ENCODE results near the gene ENC1. TPM values are rescaled to one million over a fixed set of nuclear protein-coding genes. Genes with fewer than 3 reads are reported as not detected.

ENC1 gene
- polyA plus RNA-seq, 2 of the 4 experiments (the other 2 are of a cell fraction) = 17.0 to 20.0 TPM

DNA sequence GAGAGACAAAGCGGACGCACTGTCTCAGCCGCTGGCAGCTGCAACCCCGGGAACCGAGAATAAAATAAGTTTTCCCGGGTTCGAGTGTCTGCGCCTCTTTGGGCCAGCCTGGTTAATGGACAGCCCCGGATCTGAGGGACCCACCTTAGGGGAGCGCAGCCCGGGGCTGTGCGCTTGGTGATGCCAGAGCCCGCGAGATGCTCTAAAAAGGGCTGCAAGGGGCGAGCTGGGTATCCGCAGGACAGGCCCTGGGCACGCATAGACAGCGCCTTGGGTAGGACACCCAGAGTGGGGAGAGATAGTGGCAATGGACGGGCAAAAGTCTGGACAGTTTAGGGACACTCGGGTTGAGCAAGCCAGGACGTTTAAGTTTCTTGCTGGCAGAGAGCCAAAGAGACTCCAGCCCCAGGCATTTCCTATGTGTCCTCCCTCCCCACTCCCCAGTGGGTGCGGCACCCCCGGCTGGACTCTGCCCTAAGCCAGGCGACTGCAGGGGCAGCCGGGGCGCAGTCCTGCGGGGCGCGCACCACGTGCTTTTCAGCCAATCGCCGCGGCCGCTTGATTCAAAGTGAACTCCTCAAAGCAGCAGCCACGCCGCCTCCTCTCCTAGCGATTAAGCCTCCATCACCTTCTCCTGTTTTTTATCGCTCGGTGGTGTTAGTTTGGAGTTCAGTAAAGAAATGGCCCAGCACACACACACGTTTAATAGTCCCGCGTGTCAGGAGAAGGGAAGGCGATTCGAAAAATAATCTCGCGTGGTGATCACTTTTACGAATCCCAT, 616 bp upstream of the ENC1 start:
- POLR2A ChIA-PET = interaction anchor here (0.6 to 2.7 kb wide), 27 partner anchors 10 to 796 kb away, joined by 3 to 47 read pairs (median 3); no protein-coding TSS in a partner anchor
- CTCF ChIA-PET = interaction anchor here (0.6 to 11.3 kb wide), 75 partner anchors 8 to 1050 kb away, joined by 3 to 141 read pairs (median 4); no protein-coding TSS in a partner anchor

DNA sequence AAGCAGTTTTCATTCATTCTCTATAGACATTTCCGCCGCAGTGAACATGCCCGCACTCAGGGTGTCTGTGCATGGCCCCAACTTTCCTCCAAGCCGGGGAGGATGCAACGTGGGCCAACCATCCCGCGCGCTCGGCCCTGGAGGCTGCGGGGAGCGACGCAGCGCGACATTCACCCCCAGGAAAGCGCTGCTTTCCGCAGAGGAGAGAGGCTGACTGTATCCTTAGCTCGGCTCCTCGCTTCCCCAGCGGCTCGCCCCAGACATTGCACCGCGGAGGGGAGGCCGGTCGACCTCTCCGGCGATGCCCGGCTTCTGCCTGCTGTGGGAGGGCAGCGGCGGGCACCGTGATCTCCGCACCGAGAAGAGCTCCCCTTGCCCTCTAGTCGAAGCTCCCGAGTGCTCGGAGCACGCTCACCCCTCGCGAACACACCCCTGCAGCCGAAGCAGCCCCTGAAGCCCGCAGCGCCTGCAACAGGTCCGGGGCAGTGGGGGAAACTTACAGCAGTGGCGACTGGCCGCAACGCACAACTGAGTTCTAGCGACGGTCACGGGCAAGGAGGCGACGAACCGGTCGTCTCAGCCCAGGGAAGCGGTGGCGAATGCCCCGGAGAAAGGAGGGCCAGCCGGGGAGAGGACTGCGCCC, 600 bp downstream of the ENC1 start:
- H3K4me3 ChIP-seq = peak overlapping the region; percentile 90
- ChIA-PET CTCF (interaction anchor here (0.5 to 11.3 kb wide), 40 partner anchors 7 to 748 kb away, joined by 3 to 141 read pairs (median 4); no protein-coding TSS in a partner anchor), POLR2A (interaction anchor here (0.5 to 2.7 kb wide), 23 partner anchors 9 to 1141 kb away, joined by 3 to 47 read pairs (median 3); no protein-coding TSS in a partner anchor)
- no peaks in the 10 kb centered on the region for H3K9me3 ChIP-seq
- no peak for TF ChIP-seq NPAS2 (CRISPR knock-in tag; IDR thresholded peaks at IDR 0.05; ENCODE audit: borderline replicate concordance)
- TF ChIP-seq, protein P1, sequence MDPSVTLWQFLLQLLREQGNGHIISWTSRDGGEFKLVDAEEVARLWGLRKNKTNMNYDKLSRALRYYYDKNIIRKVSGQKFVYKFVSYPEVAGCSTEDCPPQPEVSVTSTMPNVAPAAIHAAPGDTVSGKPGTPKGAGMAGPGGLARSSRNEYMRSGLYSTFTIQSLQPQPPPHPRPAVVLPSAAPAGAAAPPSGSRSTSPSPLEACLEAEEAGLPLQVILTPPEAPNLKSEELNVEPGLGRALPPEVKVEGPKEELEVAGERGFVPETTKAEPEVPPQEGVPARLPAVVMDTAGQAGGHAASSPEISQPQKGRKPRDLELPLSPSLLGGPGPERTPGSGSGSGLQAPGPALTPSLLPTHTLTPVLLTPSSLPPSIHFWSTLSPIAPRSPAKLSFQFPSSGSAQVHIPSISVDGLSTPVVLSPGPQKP (IDR thresholded peaks at IDR 0.05; ENCODE audit: low read depth, low read length) = no peak
- TF ChIP-seq RNF2 (IDR thresholded peaks at IDR 0.05; ENCODE audit: borderline replicate concordance, low read depth) = 0 out of 2 replicates have a peak, but pooled peaks have one; percentile 44
- 0 out of 5 replicates have a peak, but pooled peaks of 1 of the 2 experiments have one; percentile 15 for TF ChIP-seq RAD21 (conservative IDR thresholded peaks at IDR 0.05 in 1 of 2, IDR thresholded peaks at IDR 0.05 in 1 of 2)
- WGBS (ENCODE audit: missing lambda C conversion rate) = under 1% methylated on average over 15 of the region's 57 CpGs
- DNase-seq (ENCODE audit: low read depth in 1 of 2, low spot score in 1 of 2) (peak in 1 of 2 experiments; percentile 44), ATAC-seq (peak; percentile 49 to 65), FAIRE-seq (no peak)
- peak overlapping the region; percentile 92 to 94 for H3K27ac ChIP-seq
- H3K4me1 ChIP-seq = peaks cover 40% of the 10 kb centered on the region
- peak overlapping the region; percentile 91 for H3K4me2 ChIP-seq

More for the DNA sequence above, 616 bp upstream of the ENC1 start:
- Histone ChIP-seq H3K4me1 (peaks cover 40% of the 10 kb centered on the region), H3K4me3 (peak overlapping the region; percentile 90), H3K9me3 (no peaks in the 10 kb centered on the region), H3K4me2 (peak overlapping the region; percentile 91), H3K27ac (peak overlapping the region; percentile 92 to 94)
- DNase-seq (ENCODE audit: low read depth in 1 of 2, low spot score in 1 of 2) (peak; percentile 66 to 93), FAIRE-seq (no peak), ATAC-seq (peak; percentile 67 to 76)
- WGBS (ENCODE audit: missing lambda C conversion rate) = 2% methylated on average over 43 of the region's 47 CpGs
- TF ChIP-seq EP300 (IDR thresholded peaks at IDR 0.05) (peak in 1 of 2 experiments; percentile 17; a peak in 1 of 5 replicates), RAD21 (conservative IDR thresholded peaks at IDR 0.05 in 1 of 2, IDR thresholded peaks at IDR 0.05 in 1 of 2) (0 out of 5 replicates have a peak, but pooled peaks of 1 of the 2 experiments have one; percentile 26), CEBPB (IDR thresholded peaks at IDR 0.05) (peak in 1 of 2 experiments; percentile 64; a peak in 3 of 4 replicates), PHF8 (IDR thresholded peaks at IDR 0.05; ENCODE audit: borderline replicate concordance, low read depth) (no peak), BHLHE40 (IDR thresholded peaks at IDR 0.05; ENCODE audit: low read depth, low read length) (0 out of 2 replicates have a peak, but pooled peaks have one; percentile 28), SMC3 (IDR thresholded peaks at IDR 0.05) (0 out of 3 replicates have a peak, but pooled peaks have one; percentile 6), MYC (IDR thresholded peaks at IDR 0.05; ENCODE audit: borderline replicate concordance, low read length) (peak; percentile 91), POLR2A (IDR thresholded peaks at IDR 0.05; ENCODE audit: low read length) (0 out of 2 replicates have a peak, but pooled peaks have one; percentile 8), EHMT2 (IDR thresholded peaks at IDR 0.05; ENCODE audit: low read depth) (no peak), JUN (IDR thresholded peaks at IDR 0.05) (0 out of 5 replicates have a peak, but pooled peaks of 1 of the 2 experiments have one; percentile 49)
- TF ChIP-seq, protein P2, sequence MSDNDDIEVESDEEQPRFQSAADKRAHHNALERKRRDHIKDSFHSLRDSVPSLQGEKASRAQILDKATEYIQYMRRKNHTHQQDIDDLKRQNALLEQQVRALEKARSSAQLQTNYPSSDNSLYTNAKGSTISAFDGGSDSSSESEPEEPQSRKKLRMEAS (IDR thresholded peaks at IDR 0.05) = peak; percentile 94
- TF ChIP-seq, protein P3, sequence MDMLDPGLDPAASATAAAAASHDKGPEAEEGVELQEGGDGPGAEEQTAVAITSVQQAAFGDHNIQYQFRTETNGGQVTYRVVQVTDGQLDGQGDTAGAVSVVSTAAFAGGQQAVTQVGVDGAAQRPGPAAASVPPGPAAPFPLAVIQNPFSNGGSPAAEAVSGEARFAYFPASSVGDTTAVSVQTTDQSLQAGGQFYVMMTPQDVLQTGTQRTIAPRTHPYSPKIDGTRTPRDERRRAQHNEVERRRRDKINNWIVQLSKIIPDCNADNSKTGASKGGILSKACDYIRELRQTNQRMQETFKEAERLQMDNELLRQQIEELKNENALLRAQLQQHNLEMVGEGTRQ (IDR thresholded peaks at IDR 0.05) = peak; percentile 87
- TF ChIP-seq, protein P4, sequence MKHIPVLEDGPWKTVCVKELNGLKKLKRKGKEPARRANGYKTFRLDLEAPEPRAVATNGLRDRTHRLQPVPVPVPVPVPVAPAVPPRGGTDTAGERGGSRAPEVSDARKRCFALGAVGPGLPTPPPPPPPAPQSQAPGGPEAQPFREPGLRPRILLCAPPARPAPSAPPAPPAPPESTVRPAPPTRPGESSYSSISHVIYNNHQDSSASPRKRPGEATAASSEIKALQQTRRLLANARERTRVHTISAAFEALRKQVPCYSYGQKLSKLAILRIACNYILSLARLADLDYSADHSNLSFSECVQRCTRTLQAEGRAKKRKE (CRISPR knock-in tag; IDR thresholded peaks at IDR 0.05; ENCODE audit: low read depth) = no peak
- TF ChIP-seq, protein P5, sequence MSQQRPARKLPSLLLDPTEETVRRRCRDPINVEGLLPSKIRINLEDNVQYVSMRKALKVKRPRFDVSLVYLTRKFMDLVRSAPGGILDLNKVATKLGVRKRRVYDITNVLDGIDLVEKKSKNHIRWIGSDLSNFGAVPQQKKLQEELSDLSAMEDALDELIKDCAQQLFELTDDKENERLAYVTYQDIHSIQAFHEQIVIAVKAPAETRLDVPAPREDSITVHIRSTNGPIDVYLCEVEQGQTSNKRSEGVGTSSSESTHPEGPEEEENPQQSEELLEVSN (IDR thresholded peaks at IDR 0.05; ENCODE audit: borderline replicate concordance, low read depth) = peak; percentile 61

All from A549 (cell line).